Limb (tissue), 2 donors: Measurements from ENCODE around the gene PACRG.

Source experiments
- DNase-seq, 2 donors: peaks; one replicate each; pipeline ENCODE4 v3.0.0-alpha.2; 2016; ENCODE audit errors: extremely low spot score in 2 of 2

The PACRG gene

GRCh38 chr6:163083141-163083540, 355.4 kb downstream of the PACRG start:
- DNase-seq, result no peak

- no peak for DNase-seq
Measured at GRCh38 chr6:163085426-163085825, 357.7 kb downstream of the PACRG start.

GRCh38 chr6:163085861-163086623, 358.3 kb downstream of the PACRG start:
- DNase-seq, result no peak

GRCh38 chr6:163086624-163086920, 358.8 kb downstream of the PACRG start:
- peak in 1 of 2 donors; percentile 18 for DNase-seq

- DNase-seq, result no peak
Measured at GRCh38 chr6:163087981-163088380, 360.2 kb downstream of the PACRG start.

GRCh38 chr6:163092876-163093275, 365.1 kb downstream of the PACRG start:
- no peak for DNase-seq

DNA sequence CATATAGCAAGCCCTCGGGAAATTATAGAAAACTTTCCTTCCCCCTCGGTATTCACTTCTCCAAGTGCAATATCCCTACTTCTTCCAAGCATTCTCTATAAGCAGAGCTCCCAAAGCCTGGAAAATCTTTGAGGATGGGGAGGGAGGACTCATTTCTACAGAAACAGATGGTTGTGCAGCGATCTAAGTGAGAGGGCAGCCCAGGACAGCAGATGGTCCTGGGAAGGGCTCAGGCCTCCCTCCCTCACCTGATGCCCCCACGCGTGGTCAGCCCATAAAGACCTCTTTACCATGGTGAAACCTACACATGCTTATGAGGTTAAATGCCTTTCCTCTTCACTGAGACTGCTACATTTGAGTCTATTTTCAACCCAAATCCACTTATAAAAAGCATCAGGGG, 367.1 kb downstream of the PACRG start:
- DNase-seq, result no peak

DNA sequence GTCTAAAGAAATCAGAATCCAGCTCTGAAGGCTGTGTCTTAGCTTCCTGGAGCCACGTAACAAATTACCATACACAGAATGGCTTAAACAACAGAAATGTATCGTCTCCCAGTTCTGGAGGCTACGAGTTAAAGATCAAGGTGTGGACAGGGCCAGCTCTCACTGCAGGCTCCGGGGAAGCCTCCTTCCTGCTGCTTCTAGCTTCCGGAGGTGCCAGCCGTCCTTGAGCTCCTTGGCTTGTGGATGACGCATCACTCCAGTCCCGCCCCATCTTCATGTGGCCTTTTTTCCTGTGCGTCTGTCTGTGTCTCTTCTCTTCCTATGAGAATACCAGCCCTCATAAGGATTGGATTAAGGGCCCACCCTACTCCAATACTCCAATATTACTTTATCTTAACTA, 367.6 kb downstream of the PACRG start:
- DNase-seq, result no peak

DNA sequence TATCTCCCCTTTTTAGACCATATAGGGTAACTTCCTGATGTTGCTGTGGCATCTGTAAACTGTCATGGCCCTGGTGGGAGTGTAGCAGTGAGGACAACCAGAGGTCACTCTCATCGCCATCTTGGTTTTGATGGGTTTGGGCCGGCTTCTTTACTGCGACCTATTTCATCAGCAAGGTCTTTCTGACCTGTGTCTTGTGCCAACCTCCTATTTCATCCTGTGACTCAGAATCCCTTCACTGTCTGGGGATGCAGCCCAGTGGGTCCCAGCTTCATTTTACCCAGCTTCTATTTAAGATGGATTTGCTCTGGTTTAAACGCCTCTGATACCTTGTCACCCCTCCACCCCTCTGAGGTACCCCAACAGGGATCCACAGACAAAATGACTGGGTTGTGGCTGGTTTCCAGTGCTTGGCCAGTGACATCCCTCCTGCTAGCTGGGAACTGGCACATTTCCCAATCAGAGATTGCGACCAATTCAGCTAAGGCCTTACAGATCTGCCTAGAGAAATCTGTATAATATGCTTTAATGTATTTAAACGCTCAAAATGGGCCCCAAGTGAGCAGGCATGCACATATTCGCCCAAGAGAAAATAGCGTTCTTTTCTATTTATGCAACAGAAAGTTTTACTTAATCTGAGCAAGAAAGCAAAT, 371.2 kb downstream of the PACRG start:
- DNase-seq, result no peak

GRCh38 chr6:163099621-163100171, 371.9 kb downstream of the PACRG start:
- DNase-seq, result peak in 1 of 2 donors; percentile 35

DNA sequence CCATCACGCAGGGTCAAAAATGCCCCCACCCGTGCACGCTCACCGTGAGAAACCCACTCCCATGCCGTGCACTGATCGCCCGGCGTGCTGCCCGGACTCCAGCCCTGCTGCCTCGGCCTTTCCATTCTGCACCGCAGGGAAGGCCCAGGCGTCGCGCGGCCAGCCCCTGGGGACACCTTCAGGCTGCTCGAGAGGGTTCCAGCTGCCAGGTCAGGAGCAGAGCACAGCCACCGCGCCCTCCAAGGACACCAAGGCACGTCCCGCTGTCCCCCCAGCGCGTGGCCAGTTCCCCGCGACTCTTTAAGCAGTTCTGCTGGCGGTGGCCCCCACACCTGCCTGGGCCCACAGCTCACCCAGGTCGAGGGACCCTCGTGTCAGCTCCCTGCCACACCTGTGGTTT, 372.5 kb downstream of the PACRG start:
- DNase-seq, result no peak

DNA sequence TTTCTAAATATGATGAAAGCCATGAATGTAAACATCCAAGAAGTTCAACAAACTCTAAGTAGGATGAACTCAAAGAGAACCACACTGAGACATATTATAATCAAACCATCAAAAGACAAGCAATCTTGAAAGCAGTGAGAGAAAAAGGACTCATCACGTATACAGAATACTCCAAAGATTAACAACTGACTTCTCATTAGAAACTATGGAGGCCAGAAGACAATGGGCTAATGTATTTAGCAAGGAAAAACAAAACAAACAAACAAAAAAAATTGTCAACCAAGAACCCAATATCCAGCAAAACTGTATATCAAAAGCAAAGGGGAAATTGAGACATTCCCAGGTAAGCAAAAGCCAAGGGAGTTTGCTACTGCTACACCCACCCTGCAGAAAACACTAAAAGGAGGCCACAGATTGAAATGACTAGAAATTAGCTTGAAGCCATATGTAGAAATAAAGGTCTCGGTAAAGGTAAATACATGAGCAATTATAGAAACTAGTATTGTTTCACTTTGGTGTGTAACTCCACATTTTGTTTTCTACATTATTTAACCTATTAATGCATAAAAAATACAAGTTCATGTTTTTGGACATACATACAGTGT, 385.7 kb downstream of the PACRG start:
- no peak for DNase-seq

DNA sequence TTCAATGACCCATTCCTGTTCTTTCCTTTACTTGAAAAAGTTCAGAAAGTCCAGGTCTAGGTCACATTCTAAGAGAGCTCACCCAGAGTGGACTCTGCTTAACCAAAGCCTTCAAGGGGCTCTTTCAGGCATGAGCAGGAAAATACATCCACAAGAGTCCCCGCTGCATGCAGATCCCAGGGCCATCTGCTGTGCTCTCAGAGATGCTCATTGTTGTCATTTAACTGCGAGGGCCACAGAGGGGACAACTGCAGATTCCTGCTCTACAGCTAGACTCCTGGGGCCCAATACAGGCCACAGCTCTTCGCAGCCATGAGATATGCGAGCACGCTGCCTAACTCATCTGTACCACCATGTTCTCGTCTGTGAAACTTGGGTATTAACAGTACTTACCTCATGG, 391.2 kb downstream of the PACRG start:
- no peak for DNase-seq

- no peak for DNase-seq
Measured at GRCh38 chr6:163120223-163120622, 392.4 kb downstream of the PACRG start.

- DNase-seq, result no peak
Measured at GRCh38 chr6:163121270-163121669, 393.5 kb downstream of the PACRG start.

DNA sequence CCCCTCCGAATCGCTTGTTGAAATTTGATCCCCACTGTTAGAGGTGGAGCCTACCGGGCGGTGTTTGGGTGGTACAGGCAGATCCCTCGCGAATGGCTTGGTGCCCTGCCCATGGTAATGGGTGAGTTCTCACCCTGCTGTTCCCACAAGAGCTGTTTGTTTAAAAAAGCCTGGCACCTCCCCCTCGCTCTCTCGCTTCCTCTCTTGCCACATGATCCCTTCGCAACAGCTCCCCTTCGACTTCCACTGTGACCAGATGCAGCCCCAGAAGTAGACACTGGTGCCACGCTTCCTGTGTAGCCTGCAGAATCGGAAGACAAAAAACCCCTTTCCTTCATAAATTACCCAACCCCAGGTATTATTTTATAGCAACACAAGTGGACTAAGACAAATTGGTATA, 394.6 kb downstream of the PACRG start:
- DNase-seq, result no peak

GRCh38 chr6:163123098-163123497, 395.3 kb downstream of the PACRG start:
- DNase-seq, result no peak

DNA sequence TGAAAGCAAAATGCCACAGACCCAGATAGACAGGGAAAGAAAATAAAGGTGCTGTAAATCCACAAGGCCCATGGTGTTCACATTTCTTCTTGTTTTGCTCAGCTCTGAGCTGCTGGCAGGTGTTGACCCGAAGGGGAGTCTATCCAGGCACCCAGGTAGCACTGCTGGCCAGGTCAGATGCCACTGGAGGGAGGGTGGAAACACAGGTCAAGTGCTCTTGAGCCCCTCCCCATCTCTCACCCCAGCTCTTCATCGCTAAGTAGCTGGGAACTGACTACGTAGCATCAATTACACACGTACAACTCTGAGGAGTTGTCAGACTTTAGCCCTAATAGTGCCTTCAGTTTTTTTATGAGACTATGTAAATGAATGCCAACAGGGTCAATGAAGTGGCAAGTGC, 399.0 kb downstream of the PACRG start:
- no peak for DNase-seq

- DNase-seq, result no peak
Measured at GRCh38 chr6:163127587-163127986, 399.8 kb downstream of the PACRG start.

DNA sequence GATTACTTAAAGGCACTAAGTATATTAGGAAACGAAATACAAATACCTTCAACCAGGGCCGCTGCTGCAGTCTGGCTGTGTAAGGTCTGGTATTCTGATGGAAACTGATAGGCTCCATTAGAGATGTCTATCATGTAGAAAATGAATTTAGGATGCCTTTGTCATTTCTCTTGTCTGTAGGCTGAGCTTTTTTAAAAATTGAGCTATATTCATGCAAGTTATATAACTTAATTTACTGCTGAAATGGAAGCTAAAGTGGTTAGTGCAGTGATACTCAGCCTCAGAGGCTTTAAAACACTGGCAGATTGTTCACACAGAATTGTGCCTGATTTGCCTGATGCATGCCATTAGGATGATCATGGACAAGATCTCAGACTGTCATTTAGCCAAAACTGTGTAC, 400.6 kb downstream of the PACRG start:
- DNase-seq, result no peak

GRCh38 chr6:163132050-163132750, 404.4 kb downstream of the PACRG start:
- no peak for DNase-seq

- DNase-seq, result no peak
Measured at GRCh38 chr6:163133017-163133416, 405.2 kb downstream of the PACRG start.
